DMS153 (cell line): ENCODE data around the gene ADAMTS4.
A peak's percentile ranks its signal among the peaks of the same experiment; 100 is the strongest.

Experiments
- DNase-seq: peaks from one replicate; lab custom pipeline; 2025; lab: John Stamatoyannopoulos, UW

Gene ADAMTS4

GRCh38 chr1:161196111-161196510, 2.7 kb downstream of the ADAMTS4 start:
- no peak for DNase-seq

- no peak for DNase-seq
These were observed 3.7 kb downstream of the ADAMTS4 start for GRCh38 chr1:161195171-161195570.

DNA sequence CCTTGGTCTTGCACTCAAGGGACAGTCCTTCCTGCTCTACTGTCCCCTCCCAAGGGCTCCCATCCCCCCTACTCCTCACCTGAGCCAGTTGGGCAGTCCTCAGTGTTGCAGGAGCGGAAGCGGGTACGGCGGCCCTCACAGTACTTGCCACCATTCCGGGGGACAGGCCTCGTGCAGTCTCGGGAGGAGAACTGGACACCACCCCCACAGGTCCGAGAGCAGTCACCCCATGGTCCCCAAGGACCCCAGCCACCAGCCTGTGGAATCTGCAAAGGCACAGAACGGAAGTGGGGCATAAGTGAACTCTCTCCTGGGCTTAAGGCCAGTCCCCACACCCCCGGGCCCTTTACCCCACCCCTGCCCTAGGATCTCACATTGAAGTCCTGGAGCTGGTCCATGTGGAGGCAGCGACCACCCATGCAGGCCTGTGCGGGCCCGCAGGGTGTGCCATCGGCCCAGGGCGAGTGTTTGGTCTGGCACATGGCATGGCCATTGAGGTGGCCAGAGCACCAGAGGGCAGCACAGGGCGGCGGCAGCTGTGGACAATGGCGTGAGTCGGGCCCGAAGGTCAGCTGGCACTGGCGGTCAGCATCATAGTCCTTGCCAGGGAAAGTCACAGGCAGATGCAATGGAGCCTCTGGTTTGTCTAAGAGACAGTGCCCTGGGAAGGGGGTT, 5.2 kb downstream of the ADAMTS4 start:
- DNase-seq = no peak

GRCh38 chr1:161192476-161193465, 6.1 kb downstream of the ADAMTS4 start:
- peak; percentile 60 for DNase-seq

DNA sequence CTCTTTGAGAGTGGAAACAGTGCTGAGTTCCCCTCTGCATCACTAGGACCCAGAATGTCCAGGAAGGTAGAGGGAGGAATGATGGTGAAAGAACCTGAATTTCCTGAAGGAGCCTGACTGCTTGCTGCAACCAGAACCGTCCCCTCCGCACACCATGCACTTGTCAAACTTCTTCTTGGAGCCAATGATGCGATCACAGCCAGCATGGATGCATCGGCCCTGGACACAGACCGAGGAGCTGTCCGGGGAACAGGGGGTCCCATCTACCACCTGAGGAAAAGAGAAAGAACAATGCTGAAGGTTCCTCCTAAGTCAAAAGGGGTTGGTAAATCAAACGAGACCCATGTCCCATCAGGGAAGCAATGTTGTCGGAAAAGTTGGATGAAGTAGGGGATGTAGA, 6.9 kb downstream of the ADAMTS4 start:
- no peak for DNase-seq

- no peak for DNase-seq
These were observed 7.8 kb downstream of the ADAMTS4 start for GRCh38 chr1:161190962-161191521.

GRCh38 chr1:161189036-161189435, 9.8 kb downstream of the ADAMTS4 start:
- DNase-seq = no peak

DNA sequence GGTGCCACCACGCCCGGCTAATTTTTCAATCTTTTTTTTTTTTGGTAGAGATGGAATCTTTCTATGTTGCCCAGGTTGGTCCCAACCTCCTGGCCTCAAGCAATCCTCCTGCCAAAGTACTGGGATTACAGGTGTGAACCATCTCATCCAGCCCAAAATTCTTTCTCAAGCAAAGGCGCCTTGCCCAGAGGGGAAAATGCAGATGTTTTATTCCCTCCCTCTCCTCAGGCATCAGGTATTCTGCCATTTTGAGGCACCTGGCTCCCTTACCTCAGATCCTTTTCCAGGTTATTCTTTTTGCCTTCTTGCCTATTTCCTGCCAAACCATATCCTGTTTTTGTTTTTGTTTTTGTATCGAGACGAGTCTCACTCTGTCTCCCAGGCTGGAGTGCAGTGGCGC, 10.5 kb downstream of the ADAMTS4 start:
- DNase-seq = no peak

DNA sequence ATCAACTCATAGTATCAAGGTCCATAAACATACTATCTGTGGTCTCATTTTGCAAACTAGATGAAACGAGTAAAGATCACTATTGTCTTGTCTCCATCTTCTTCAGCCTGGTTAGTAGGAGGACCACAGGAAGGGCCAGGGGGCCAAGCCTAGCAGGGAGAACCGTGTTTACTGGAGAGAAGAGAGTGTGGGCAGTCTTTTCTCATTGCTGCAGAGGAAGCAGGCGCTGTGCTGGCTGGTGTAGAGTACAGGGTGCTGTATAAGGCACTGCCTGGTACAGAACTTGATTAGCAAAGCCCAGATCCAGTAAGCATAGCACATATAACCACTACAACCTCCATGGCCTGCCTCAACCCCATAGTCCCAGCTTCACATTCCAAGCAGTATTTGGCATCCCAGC, 11.5 kb downstream of the ADAMTS4 start:
- no peak for DNase-seq

- no peak for DNase-seq
These were observed 13.0 kb downstream of the ADAMTS4 start for GRCh38 chr1:161185732-161186311.

DNA sequence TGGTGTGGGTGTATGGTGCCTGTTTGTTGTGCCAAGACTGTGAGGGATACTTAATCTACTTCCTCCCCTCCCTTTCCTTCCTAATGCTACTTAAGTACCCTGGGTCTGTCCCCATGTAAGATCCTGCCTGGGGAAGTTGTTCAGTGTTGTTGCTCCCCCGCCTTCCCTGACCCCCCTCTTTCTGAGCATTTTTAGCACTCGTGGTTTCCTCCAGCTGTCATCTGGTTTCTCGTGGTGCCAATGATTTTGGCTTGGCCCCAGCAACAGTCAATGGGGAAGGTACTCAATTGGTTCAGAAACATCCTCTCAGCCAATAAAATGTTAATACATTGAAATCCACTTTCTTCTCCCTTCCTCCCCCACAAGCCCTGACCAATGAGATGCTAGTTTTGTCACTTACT, 13.6 kb downstream of the ADAMTS4 start:
- DNase-seq = no peak

- DNase-seq = no peak
These were observed 16.6 kb downstream of the ADAMTS4 start for GRCh38 chr1:161182214-161182613.

GRCh38 chr1:161180639-161181038, 18.2 kb downstream of the ADAMTS4 start:
- DNase-seq = no peak

GRCh38 chr1:161179698-161180097, 19.2 kb downstream of the ADAMTS4 start:
- no peak for DNase-seq

DNA sequence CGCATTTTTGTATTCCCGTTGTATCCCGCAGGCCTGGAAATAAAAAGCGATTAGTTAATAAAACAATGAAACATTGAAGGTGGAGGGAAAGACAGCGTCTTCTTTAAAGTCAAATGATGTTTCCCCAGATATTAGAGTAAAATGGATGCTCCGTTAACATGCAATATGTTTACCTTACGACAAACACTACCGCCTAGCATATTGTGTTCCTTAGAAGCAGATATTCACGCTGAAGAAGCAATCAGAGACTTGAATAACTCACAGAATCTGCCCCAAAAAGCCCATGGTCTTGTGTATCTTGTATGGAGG, 21.0 kb downstream of the ADAMTS4 start:
- DNase-seq = no peak

- peak; percentile 83 for DNase-seq
These were observed 21.5 kb downstream of the ADAMTS4 start, which contains the start of gene B4GALT3 for GRCh38 chr1:161177112-161177935. Gene B4GALT3, minus strand, starts transcription at chr1:161177507. Its CDS starts 1,447 bp downstream, at chr1:161176060.

DNA sequence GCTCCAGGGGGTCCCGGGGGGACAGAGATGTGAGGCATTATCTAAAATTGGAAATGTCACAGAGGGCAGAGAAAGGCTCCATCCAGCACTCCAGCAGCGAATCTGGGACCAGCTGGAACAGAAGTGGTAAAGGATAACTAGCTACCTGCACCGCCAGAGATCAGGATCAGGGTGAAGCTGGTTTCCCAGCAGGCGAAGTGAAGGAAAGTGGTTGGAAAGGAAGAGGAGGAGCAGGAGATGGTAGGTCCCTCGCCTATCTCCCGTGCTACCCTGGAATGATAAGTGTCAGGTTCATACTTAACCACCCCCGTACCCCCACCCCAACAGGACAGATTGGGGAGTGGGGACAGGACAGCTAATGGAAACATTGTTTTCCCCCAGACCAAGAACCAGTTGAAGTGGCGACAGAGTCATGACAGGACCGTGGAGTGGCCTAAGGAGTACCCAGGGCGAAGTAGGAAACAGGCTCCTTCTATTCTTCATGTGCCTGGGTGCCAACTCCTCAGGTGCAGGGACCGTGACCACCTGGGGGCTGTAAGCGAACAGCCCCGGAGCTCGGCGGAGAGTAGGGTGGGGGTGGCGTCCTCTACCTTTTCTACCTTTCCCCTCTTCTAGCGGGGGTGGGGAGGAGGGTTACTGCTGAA, 22.3 kb downstream of the ADAMTS4 start:
- DNase-seq = no peak

DNA sequence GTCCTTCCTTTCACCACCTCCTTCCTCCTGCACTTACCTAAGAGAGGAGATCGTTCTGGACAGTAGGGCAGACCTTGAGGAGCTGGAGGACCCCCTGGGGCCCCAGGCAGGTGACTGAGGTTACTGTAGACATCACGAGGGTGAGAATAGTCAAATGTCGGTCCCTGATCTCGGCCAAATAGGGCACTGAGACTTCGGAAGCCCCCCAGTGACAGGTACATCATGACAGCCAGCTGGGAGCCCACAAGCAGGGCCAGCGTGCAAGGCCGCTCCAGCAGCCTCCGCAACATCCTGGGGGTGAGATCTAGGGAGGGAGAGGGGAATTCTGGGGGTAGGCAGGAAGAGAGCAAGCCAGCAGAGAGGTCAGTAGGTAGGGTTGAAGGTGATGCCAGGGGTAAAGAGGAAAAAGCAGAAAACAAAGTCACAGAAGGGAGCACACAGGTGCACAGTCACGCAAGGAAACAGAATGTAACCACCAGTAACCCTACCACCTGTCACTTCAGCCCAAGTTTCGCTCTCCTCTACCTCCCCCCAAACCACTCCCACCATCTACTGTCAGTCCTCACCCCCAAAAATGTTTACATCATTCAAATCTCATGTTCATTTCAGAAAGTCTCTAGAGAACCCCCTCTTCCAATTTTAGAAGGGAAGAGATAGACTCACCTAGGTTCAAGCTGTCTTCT, 22.9 kb downstream of the ADAMTS4 start:
- DNase-seq = no peak

GRCh38 chr1:161174911-161175310, 23.9 kb downstream of the ADAMTS4 start:
- DNase-seq = no peak

- DNase-seq = no peak
These were observed 25.1 kb downstream of the ADAMTS4 start for GRCh38 chr1:161173711-161174110.
